ENCODE measurements around the gene FAM174A. TPM values are rescaled to one million over a fixed set of nuclear protein-coding genes. Genes with fewer than 3 reads are reported as not detected.

The FAM174A gene
- total and polyA plus RNA-seq, 2 of the 4 experiments (the other 2 are of a cell fraction): 2.7 to 10.3 TPM

DNA sequence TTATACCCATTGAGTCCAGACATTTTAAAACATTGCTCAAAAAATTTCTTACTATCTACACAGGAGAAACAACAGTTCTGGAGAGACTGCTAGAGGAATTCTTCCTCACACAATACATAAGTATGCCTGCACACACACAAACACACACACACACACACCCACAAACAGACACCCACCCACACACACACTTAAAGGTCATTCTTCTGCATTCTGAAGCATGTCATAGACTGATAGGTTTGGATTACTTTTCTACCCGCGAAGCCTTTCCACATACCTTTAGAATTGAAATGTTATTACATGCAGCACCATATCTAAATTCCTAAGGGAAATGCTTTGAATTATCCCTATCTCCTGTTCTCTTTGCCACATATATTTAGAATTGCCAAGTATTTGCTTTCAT, 80.2 kb downstream of the FAM174A start:
- H3K4me3 ChIP-seq (ENCODE audit: insufficient read depth, low read depth, low read length): no peak overlapping the region
- dilution Hi-C loops (cut with HindIII; ENCODE audit: low sequenced_read_pairs, unreplicated experiment): no loop called here
- H4K8ac ChIP-seq (ENCODE audit: low read depth in 2 of 2, low read length in 2 of 2): no peak overlapping the region
- no peak overlapping the region for H3K56ac ChIP-seq (ENCODE audit: extremely low read depth, insufficient read depth, low read length)
- no CpG with 5 or more reads among the region's 2 CpGs for WGBS, 2 experiments (ENCODE audit: extremely low coverage in 2 of 2, insufficient read length in 1 of 2)
- no peaks in the 10 kb centered on the region for H3K79me1 ChIP-seq (ENCODE audit: low read depth in 1 of 2, low read length in 2 of 2)
- H3K27me3 ChIP-seq (ENCODE audit: control insufficient read depth, insufficient read depth, low read length): no peaks in the 10 kb centered on the region
- no peaks in the 10 kb centered on the region for H3K9me1 ChIP-seq (ENCODE audit: insufficient read depth, low read length)
- no peak overlapping the region for H2AK5ac ChIP-seq (ENCODE audit: low read depth, low read length)
- no TSS peak for BruUV-seq (replicated peaks)
- DNase-seq: no peak
- H3K9ac ChIP-seq (ENCODE audit: low read depth, low read length): no peak overlapping the region
- H3K4ac ChIP-seq (ENCODE audit: low read depth, low read length): no peak overlapping the region
- H3K14ac ChIP-seq (replicated peaks; ENCODE audit: low read depth, low read length): no peak overlapping the region
- no peak overlapping the region for H2AK9ac ChIP-seq (replicated peaks; ENCODE audit: low read depth, low read length, poor library complexity)
- no peak overlapping the region for H3K18ac ChIP-seq (ENCODE audit: low read depth, low read length)
- H2BK5ac ChIP-seq (ENCODE audit: low read depth, low read length, poor library complexity, severe bottlenecking): no peak overlapping the region
- no peak overlapping the region for H3K27ac ChIP-seq (ENCODE audit: insufficient read depth, low read length)
- H4K91ac ChIP-seq (ENCODE audit: insufficient read depth, low read depth, low read length): no peak overlapping the region
- POLR2A ChIA-PET (ENCODE audit: unreplicated experiment): no interaction called here
- H3K36me3 ChIP-seq (ENCODE audit: control insufficient read depth, insufficient read depth, low read length): no peaks in the 10 kb centered on the region
- H3K4me2 ChIP-seq (ENCODE audit: low read depth, low read length): no peak overlapping the region
- no peak overlapping the region for H2BK20ac ChIP-seq (ENCODE audit: low read depth, low read length)
- CTCF ChIA-PET: no interaction called here
- TF ChIP-seq MAFK (IDR thresholded peaks at IDR 0.05; ENCODE audit: low read depth, low read length): no peak
- TF ChIP-seq RFX5 (IDR thresholded peaks at IDR 0.05; ENCODE audit: low read depth, low read length): no peak
- TF ChIP-seq, protein P1, sequence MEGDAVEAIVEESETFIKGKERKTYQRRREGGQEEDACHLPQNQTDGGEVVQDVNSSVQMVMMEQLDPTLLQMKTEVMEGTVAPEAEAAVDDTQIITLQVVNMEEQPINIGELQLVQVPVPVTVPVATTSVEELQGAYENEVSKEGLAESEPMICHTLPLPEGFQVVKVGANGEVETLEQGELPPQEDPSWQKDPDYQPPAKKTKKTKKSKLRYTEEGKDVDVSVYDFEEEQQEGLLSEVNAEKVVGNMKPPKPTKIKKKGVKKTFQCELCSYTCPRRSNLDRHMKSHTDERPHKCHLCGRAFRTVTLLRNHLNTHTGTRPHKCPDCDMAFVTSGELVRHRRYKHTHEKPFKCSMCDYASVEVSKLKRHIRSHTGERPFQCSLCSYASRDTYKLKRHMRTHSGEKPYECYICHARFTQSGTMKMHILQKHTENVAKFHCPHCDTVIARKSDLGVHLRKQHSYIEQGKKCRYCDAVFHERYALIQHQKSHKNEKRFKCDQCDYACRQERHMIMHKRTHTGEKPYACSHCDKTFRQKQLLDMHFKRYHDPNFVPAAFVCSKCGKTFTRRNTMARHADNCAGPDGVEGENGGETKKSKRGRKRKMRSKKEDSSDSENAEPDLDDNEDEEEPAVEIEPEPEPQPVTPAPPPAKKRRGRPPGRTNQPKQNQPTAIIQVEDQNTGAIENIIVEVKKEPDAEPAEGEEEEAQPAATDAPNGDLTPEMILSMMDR (conservative IDR thresholded peaks at IDR 0.05; ENCODE audit: low read depth, low read length): no peak
- H3K9me3 ChIP-seq (ENCODE audit: control insufficient read depth, insufficient read depth, low read length): no peaks in the 10 kb centered on the region
- H3K23ac ChIP-seq (ENCODE audit: low read depth, low read length): no peak overlapping the region
- H4K20me1 ChIP-seq (ENCODE audit: insufficient read depth, low read length): no peaks in the 10 kb centered on the region
- no peaks in the 10 kb centered on the region for H3K4me1 ChIP-seq (ENCODE audit: control insufficient read depth, insufficient read depth, low read length)
- in situ Hi-C loops (cut with MboI; ENCODE audit: low sequenced_read_pairs): no loop called here
- ATAC-seq (ENCODE audit: low read depth): no peak
- H4K5ac ChIP-seq (ENCODE audit: low read depth, low read length): no peak overlapping the region
- H2BK120ac ChIP-seq (ENCODE audit: low read depth, low read length): no peak overlapping the region
- H2AFZ ChIP-seq (replicated peaks; ENCODE audit: low read length, poor library complexity): no peak overlapping the region
- no peak overlapping the region for H2BK15ac ChIP-seq (ENCODE audit: low read depth, low read length)
- intact Hi-C loops (cut with micrococcal nuclease): no loop called here
